ENCODE results near the gene BOLL. TPM values are rescaled to one million over a fixed set of nuclear protein-coding genes. Genes with fewer than 3 reads are reported as not detected.
"Not testable (repeated sequence)": the region's sequence is repeated elsewhere in the genome, so short reads cannot be mapped to it uniquely, and the experiment has no call there.

Gene BOLL
- total RNA-seq, 1 experiment from 2014 or later: not detected

GRCh38 chr2:197710424-197711042, 74.6 kb downstream of the BOLL start:
- Mint-ChIP-seq H3K4me3 (ENCODE audit: unreplicated experiment) (no peak overlapping the region), H3K4me1 (ENCODE audit: insufficient read depth, unreplicated experiment) (peaks cover 30% of the 10 kb centered on the region), H3K9me3 (ENCODE audit: unreplicated experiment) (no peaks in the 10 kb centered on the region), H3K27me3 (ENCODE audit: insufficient read depth, unreplicated experiment) (no peaks in the 10 kb centered on the region), H3K27ac (ENCODE audit: low read depth, unreplicated experiment) (no peak overlapping the region), H3K36me3 (ENCODE audit: insufficient read depth, unreplicated experiment) (peaks cover 11% of the 10 kb centered on the region)
- CTCF ChIA-PET: no interaction called here
- POLR2A ChIA-PET: no interaction called here
- no TSS peak for BruUV-seq (replicated peaks)
- no peak for DNase-seq (ENCODE audit: unreplicated experiment)
- intact Hi-C loops (cut with micrococcal nuclease): no loop called here
- TF ChIP-seq CTCF (IDR thresholded peaks at IDR 0.05; ENCODE audit: unreplicated experiment): no peak

DNA sequence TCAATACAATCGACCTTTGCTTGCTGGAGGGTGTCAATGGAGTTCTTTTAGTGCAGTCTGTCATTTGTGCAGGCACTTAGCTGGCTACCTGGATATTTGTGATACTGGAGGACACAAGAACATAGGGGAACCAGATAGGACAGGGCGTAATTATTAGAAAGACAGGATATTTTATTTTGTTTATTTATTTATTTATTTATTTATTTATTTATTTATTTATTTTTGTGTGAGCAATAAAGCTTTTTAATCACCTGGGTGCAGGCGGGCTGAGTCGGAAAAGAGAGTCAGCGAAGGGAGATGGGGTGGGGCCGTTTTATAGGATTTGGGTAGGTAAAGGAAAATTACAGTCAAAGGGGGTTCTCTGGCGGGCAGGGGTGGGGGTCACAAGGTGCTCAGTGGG, 76.0 kb downstream of the BOLL start:
- BruUV-seq (replicated peaks); H3K27me3 Mint-ChIP-seq (ENCODE audit: insufficient read depth, unreplicated experiment); H3K9me3 Mint-ChIP-seq (ENCODE audit: unreplicated experiment); POLR2A ChIA-PET; DNase-seq (ENCODE audit: unreplicated experiment): not testable (repeated sequence)
- Mint-ChIP-seq H3K4me1 (ENCODE audit: insufficient read depth, unreplicated experiment) (peaks cover 30% of the 10 kb centered on the region), H3K4me3 (ENCODE audit: unreplicated experiment) (peak overlapping the region; percentile 92), H3K27ac (ENCODE audit: low read depth, unreplicated experiment) (peak overlapping the region; percentile 33), H3K36me3 (ENCODE audit: insufficient read depth, unreplicated experiment) (peaks cover 11% of the 10 kb centered on the region)
- CTCF ChIA-PET: interaction anchor here (0.6 to 1.2 kb wide), 6 partner anchors 9 to 133 kb away, joined by 3 to 4 read pairs (median 3); no protein-coding TSS in a partner anchor
- intact Hi-C loops (cut with micrococcal nuclease): loop anchor here (5.0 to 10.0 kb wide), 7 partner anchors 154 to 1746 kb away; partner anchors contain the start of genes COQ10B, SATB2 and SF3B1

DNA sequence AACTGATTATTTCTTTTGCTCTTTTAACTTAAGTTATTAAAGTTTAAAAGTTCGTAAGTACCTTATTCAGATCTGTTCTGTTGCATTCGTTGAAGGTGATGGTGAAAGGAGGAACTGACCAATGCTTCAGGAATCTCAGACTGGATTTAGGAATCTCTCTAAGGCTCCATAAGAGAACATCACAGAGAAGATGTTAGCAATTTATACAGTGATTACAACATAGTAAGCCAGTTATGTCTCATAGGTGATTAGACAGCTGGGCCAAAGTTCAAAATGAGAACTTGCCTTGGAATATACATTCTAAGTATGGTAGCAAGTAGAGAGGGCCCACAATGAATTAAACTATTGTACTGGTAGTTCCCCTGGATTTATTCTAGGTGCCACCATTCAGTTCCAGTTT, 76.8 kb downstream of the BOLL start:
- ChIA-PET CTCF (interaction anchor here (0.8 to 3.6 kb wide), 6 partner anchors 52 to 588 kb away, joined by 3 to 27 read pairs (median 4); no protein-coding TSS in a partner anchor), POLR2A (interaction anchor here (1.7 to 4.7 kb wide), 2 partner anchors 74 to 208 kb away, joined by 5 to 49 read pairs; partner anchors contain the start of genes HSPD1 and HSPE1)
- peak; percentile 76 for DNase-seq (ENCODE audit: unreplicated experiment)
- intact Hi-C loops (cut with micrococcal nuclease): loop anchor here (1.0 to 10.0 kb wide), 8 partner anchors 154 to 1746 kb away; partner anchors contain the start of genes COQ10B, HSPE1, SATB2 and SF3B1
- TF ChIP-seq CTCF (IDR thresholded peaks at IDR 0.05; ENCODE audit: unreplicated experiment): no peak
- H3K9me3 Mint-ChIP-seq (ENCODE audit: unreplicated experiment): no peaks in the 10 kb centered on the region
- H3K27ac Mint-ChIP-seq (ENCODE audit: low read depth, unreplicated experiment): peak overlapping the region; percentile 33
- H3K27me3 Mint-ChIP-seq (ENCODE audit: insufficient read depth, unreplicated experiment): no peaks in the 10 kb centered on the region
- peaks cover 11% of the 10 kb centered on the region for H3K36me3 Mint-ChIP-seq (ENCODE audit: insufficient read depth, unreplicated experiment)
- BruUV-seq (replicated peaks): no TSS peak
- peak overlapping the region; percentile 92 for H3K4me3 Mint-ChIP-seq (ENCODE audit: unreplicated experiment)
- H3K4me1 Mint-ChIP-seq (ENCODE audit: insufficient read depth, unreplicated experiment): peaks cover 29% of the 10 kb centered on the region

- ChIA-PET CTCF (interaction anchor here (0.6 to 3.6 kb wide), 18 partner anchors 9 to 1001 kb away, joined by 3 to 27 read pairs (median 4); partner anchors contain the start of gene SF3B1), POLR2A (interaction anchor here (1.4 to 4.7 kb wide), 4 partner anchors 75 to 207 kb away, joined by 4 to 49 read pairs (median 18); partner anchors contain the start of genes HSPD1, HSPE1 and MOB4)
- H3K9me3 Mint-ChIP-seq (ENCODE audit: unreplicated experiment): peaks cover 4% of the 10 kb centered on the region
- peak overlapping the region; percentile 54 for H3K27ac Mint-ChIP-seq (ENCODE audit: low read depth, unreplicated experiment)
- H3K4me3 Mint-ChIP-seq (ENCODE audit: unreplicated experiment): peak overlapping the region; percentile 92
- no peaks in the 10 kb centered on the region for H3K27me3 Mint-ChIP-seq (ENCODE audit: insufficient read depth, unreplicated experiment)
- H3K36me3 Mint-ChIP-seq (ENCODE audit: insufficient read depth, unreplicated experiment): peaks cover 5% of the 10 kb centered on the region
- TSS peak; percentile 80 for BruUV-seq (replicated peaks)
- peaks cover 26% of the 10 kb centered on the region for H3K4me1 Mint-ChIP-seq (ENCODE audit: insufficient read depth, unreplicated experiment)
- DNase-seq (ENCODE audit: unreplicated experiment): peak; percentile 64
- TF ChIP-seq CTCF (IDR thresholded peaks at IDR 0.05; ENCODE audit: unreplicated experiment): peak; percentile 50
- intact Hi-C loops (cut with micrococcal nuclease): loop anchor here (1.0 to 10.0 kb wide), 9 partner anchors 70 to 1747 kb away; partner anchors contain the start of genes COQ10B, HSPE1, SATB2 and SF3B1
Measured at GRCh38 chr2:197707316-197708213, 77.6 kb downstream of the BOLL start.

Measured in MCF 10A (cell line).